Neural cell (in vitro differentiated cells): Measurements from ENCODE around the gene OGFOD3.

Experiments used
- EP300 ChIP-seq: fragments of 450-650 bp; conservative IDR thresholded peaks from 2 replicates; pipeline ENCODE4 v1.6.1; 2014; ENCODE audit warnings: antibody characterized with exemption, mild to moderate bottlenecking, moderate library complexity; ENCODE audit not compliant: poor library complexity, severe bottlenecking
- POLR2AphosphoS5 ChIP-seq: IDR thresholded peaks from 2 replicates; pipeline ENCODE4 v1.6.1; 2012
- RAD21 ChIP-seq: fragments of 450-650 bp; conservative IDR thresholded peaks from 2 replicates; pipeline ENCODE4 v1.6.1; 2014; ENCODE audit warnings: antibody characterized with exemption, mild to moderate bottlenecking, moderate library complexity
- SMC3 ChIP-seq: fragments of 450-650 bp; conservative IDR thresholded peaks from 2 replicates; pipeline ENCODE4 v1.6.1; 2014; ENCODE audit warnings: antibody characterized with exemption, mild to moderate bottlenecking, moderate library complexity; ENCODE audit not compliant: poor library complexity
- TAF1 ChIP-seq: IDR thresholded peaks from 2 replicates; pipeline ENCODE4 v1.6.1; 2012; ENCODE audit warnings: low read depth
- TF ChIP-seq, protein P1 (sequence below): fragments of 450-650 bp; IDR thresholded peaks from 2 replicates; pipeline ENCODE4 v1.5.1; 2014; ENCODE audit warnings: antibody characterized with exemption, mild to moderate bottlenecking, moderate library complexity; ENCODE audit not compliant: poor library complexity, severe bottlenecking
- TF ChIP-seq, protein P2 (sequence below): IDR thresholded peaks from 2 replicates; pipeline ENCODE4 v1.6.1; 2012; ENCODE audit warnings: borderline replicate concordance

DNA sequence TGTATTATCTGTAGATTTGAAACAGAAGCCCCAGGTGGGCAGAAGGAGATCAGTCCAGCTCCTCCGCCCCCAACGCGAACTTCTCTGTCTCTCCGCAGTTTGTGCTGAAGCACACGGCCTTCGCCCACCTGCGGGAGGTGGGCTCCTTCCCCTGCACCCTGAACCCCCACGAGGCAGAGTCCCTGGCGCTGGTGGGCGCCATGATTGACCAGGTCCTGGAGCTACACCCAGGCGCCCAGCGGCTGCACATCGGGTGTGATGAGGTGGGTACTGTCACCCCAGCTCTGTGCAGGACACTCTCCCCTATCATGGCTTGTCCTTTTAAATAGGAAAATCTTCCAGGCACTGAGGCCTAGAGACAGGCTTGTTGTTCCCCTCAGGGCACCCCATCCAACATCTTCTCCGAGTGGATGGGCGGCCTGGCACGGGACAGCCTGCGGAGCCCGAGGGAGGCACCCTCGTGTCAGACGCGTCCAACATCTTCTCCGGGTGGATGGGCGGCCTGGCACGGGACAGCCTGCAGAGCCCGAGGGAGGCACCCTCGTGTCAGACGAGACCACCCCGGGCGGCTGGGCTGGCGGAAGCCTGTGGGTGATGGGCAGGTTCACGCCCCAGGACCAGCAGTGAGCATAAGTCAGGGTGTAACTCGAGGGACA is 15.3 kb upstream of the OGFOD3 start:
- TF ChIP-seq, protein P1, sequence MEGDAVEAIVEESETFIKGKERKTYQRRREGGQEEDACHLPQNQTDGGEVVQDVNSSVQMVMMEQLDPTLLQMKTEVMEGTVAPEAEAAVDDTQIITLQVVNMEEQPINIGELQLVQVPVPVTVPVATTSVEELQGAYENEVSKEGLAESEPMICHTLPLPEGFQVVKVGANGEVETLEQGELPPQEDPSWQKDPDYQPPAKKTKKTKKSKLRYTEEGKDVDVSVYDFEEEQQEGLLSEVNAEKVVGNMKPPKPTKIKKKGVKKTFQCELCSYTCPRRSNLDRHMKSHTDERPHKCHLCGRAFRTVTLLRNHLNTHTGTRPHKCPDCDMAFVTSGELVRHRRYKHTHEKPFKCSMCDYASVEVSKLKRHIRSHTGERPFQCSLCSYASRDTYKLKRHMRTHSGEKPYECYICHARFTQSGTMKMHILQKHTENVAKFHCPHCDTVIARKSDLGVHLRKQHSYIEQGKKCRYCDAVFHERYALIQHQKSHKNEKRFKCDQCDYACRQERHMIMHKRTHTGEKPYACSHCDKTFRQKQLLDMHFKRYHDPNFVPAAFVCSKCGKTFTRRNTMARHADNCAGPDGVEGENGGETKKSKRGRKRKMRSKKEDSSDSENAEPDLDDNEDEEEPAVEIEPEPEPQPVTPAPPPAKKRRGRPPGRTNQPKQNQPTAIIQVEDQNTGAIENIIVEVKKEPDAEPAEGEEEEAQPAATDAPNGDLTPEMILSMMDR, result no peak
- TF ChIP-seq, protein P2, sequence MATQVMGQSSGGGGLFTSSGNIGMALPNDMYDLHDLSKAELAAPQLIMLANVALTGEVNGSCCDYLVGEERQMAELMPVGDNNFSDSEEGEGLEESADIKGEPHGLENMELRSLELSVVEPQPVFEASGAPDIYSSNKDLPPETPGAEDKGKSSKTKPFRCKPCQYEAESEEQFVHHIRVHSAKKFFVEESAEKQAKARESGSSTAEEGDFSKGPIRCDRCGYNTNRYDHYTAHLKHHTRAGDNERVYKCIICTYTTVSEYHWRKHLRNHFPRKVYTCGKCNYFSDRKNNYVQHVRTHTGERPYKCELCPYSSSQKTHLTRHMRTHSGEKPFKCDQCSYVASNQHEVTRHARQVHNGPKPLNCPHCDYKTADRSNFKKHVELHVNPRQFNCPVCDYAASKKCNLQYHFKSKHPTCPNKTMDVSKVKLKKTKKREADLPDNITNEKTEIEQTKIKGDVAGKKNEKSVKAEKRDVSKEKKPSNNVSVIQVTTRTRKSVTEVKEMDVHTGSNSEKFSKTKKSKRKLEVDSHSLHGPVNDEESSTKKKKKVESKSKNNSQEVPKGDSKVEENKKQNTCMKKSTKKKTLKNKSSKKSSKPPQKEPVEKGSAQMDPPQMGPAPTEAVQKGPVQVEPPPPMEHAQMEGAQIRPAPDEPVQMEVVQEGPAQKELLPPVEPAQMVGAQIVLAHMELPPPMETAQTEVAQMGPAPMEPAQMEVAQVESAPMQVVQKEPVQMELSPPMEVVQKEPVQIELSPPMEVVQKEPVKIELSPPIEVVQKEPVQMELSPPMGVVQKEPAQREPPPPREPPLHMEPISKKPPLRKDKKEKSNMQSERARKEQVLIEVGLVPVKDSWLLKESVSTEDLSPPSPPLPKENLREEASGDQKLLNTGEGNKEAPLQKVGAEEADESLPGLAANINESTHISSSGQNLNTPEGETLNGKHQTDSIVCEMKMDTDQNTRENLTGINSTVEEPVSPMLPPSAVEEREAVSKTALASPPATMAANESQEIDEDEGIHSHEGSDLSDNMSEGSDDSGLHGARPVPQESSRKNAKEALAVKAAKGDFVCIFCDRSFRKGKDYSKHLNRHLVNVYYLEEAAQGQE, result no peak
- TF ChIP-seq POLR2AphosphoS5, result no peak
- TF ChIP-seq RAD21, result no peak
- TF ChIP-seq TAF1, result no peak
- no peak for TF ChIP-seq SMC3
- TF ChIP-seq EP300, result no peak
